SK-N-SH (cell line): ENCODE results near the gene ROPN1L. TPM values are rescaled to one million over a fixed set of nuclear protein-coding genes. Genes with fewer than 3 reads are reported as not detected.

Experiments
- CTCF ChIA-PET: fragments of 300-600, 350-600 bp; formaldehyde crosslinking; extraction: SDS; loops from one replicate; lab custom pipeline; 2021; lab: Yijun Ruan, JAX
- POLR2A ChIA-PET: fragments of 350-600 bp; sonication (Branson Sonifier 250); formaldehyde crosslinking; extraction: SDS; loops from one replicate; lab custom pipeline; 2020; ENCODE audit warnings: antibody characterized with exemption, inconsistent platforms; lab: Yijun Ruan, JAX
- DNase-seq: peaks from one replicate; pipeline ENCODE4 v3.0.0; 2012
- H2AFZ ChIP-seq: fragments of 200-600 bp; sonication (generic); 2 replicates; pipeline ENCODE4 v1.8.1; 2016; ENCODE audit warnings: antibody characterized with exemption, mild to moderate bottlenecking, low read depth
- H3F3A ChIP-seq: fragments of 200-600 bp; sonication (generic); replicated peaks from 2 replicates; pipeline ENCODE3; 2016; ENCODE audit warnings: antibody characterized with exemption, mild to moderate bottlenecking; ENCODE audit not compliant: insufficient read depth
- H3K27ac ChIP-seq, 2 experiments: fragments of 200-500 bp in 1 of 2; fragments of 200-600 bp in 1 of 2; sonication (Bioruptor generic) in 1 of 2; sonication (generic), shearing (Covaris generic) in 1 of 2; 2 replicates each; pipeline versions ENCODE4 v1.5.1 to v1.6.1; 2014 to 2016; ENCODE audit warnings: low read depth in 2 of 2, inconsistent platforms in 1 of 2, low read length in 1 of 2, mild to moderate bottlenecking in 1 of 2, mixed read lengths in 1 of 2
- H3K27me3 ChIP-seq: fragments of 200-600 bp; sonication (generic), shearing (Covaris generic); 2 replicates; pipeline ENCODE4 v1.6.1; 2016; ENCODE audit warnings: mixed run types; ENCODE audit not compliant: insufficient read depth
- H3K36me3 ChIP-seq, 2 experiments: fragments of 200-500 bp in 1 of 2; fragments of 200-600 bp in 1 of 2; sonication (Bioruptor generic) in 1 of 2; sonication (generic) in 1 of 2; replicated peaks in 1 of 2; 2 replicates each; pipeline versions ENCODE3 to v1.5.1; 2014 to 2016; ENCODE audit warnings: low read length in 1 of 2, mild to moderate bottlenecking in 1 of 2; ENCODE audit not compliant: insufficient read depth in 2 of 2, control insufficient read depth in 1 of 2
- H3K4me1 ChIP-seq, 2 experiments: fragments of 200-500 bp in 1 of 2; fragments of 200-600 bp in 1 of 2; sonication (Bioruptor generic) in 1 of 2; sonication (generic), shearing (Covaris generic) in 1 of 2; 2 replicates each; pipeline versions ENCODE4 v1.5.1 to v1.6.1; 2014 to 2016; ENCODE audit warnings: low read depth in 1 of 2, low read length in 1 of 2, mixed run types in 1 of 2; ENCODE audit not compliant: insufficient read depth in 2 of 2, control insufficient read depth in 1 of 2
- H3K4me2 ChIP-seq: fragments of 200-600 bp; sonication (generic), shearing (Covaris generic); 2 replicates; pipeline ENCODE4 v1.6.1; 2017; ENCODE audit warnings: mixed run types
- H3K4me3 ChIP-seq, 2 experiments: fragments of 200-500 bp in 1 of 2; fragments of 200-600 bp in 1 of 2; sonication (Bioruptor generic) in 1 of 2; sonication (generic), shearing (Covaris generic) in 1 of 2; 2 replicates each; pipeline versions ENCODE4 v1.5.1 to v1.8.1; 2014 to 2016; ENCODE audit warnings: low read depth in 2 of 2, inconsistent platforms in 1 of 2, low read length in 1 of 2, mild to moderate bottlenecking in 1 of 2, mixed read lengths in 1 of 2, moderate library complexity in 1 of 2
- H3K79me2 ChIP-seq: fragments of 200-600 bp; sonication (generic); 2 replicates; pipeline ENCODE4 v1.8.1; 2017; ENCODE audit warnings: mild to moderate bottlenecking; ENCODE audit not compliant: insufficient read depth
- H3K9ac ChIP-seq: fragments of 200-600 bp; sonication (generic); 2 replicates; pipeline ENCODE4 v1.6.1; 2017; ENCODE audit warnings: mixed run types
- H3K9me2 ChIP-seq: fragments of 200-600 bp; sonication (generic); 2 replicates; pipeline ENCODE4 v1.6.1; 2017; ENCODE audit warnings: mixed run types
- H3K9me3 ChIP-seq: fragments of 200-600 bp; sonication (generic); 2 replicates; pipeline ENCODE4 v1.6.1; 2017; ENCODE audit warnings: mixed run types, mild to moderate bottlenecking, moderate library complexity
- H4K20me1 ChIP-seq: fragments of 200-600 bp; sonication (generic); 2 replicates; pipeline ENCODE4 v1.6.1; 2017; ENCODE audit warnings: mild to moderate bottlenecking, mixed run types; ENCODE audit not compliant: insufficient read depth
- CTCF ChIP-seq: fragments of 200-600 bp; sonication (generic); IDR thresholded peaks from 2 replicates; pipeline ENCODE4 v1.6.1; 2017; ENCODE audit warnings: antibody characterized with exemption, mild to moderate bottlenecking, moderate library complexity
- ELF1 ChIP-seq: IDR thresholded peaks from 2 replicates; pipeline ENCODE4 v1.4.0; 2012
- FOSL2 ChIP-seq: IDR thresholded peaks from 2 replicates; pipeline ENCODE4 v1.4.0; 2012; ENCODE audit warnings: low read depth, mild to moderate bottlenecking, moderate library complexity, borderline replicate concordance
- GABPA ChIP-seq: IDR thresholded peaks from 2 replicates; pipeline ENCODE4 v1.4.0; 2012; ENCODE audit warnings: low read depth, mild to moderate bottlenecking
- IRF3 ChIP-seq: fragments of 150-350 bp; IDR thresholded peaks from 2 replicates; pipeline ENCODE4 v1.6.1; 2016; ENCODE audit warnings: mild to moderate bottlenecking, low read depth, low read length
- JUND ChIP-seq: IDR thresholded peaks from 2 replicates; pipeline ENCODE4 v1.4.0; 2012
- MAX ChIP-seq: IDR thresholded peaks from 2 replicates; pipeline ENCODE4 v1.4.0; 2012; ENCODE audit warnings: low read depth
- MEF2A ChIP-seq: IDR thresholded peaks from 2 replicates; pipeline ENCODE4 v1.4.0; 2012; ENCODE audit warnings: low read depth, borderline replicate concordance
- MXI1 ChIP-seq: IDR thresholded peaks from 2 replicates; pipeline ENCODE4 v1.6.1; 2012; ENCODE audit warnings: mild to moderate bottlenecking, low read depth, low read length, improper control_type of control experiment
- NFIC ChIP-seq: IDR thresholded peaks from 2 replicates; pipeline ENCODE4 v1.4.0; 2012; ENCODE audit warnings: borderline replicate concordance
- NRF1 ChIP-seq: IDR thresholded peaks from 2 replicates; pipeline ENCODE4 v1.6.1; 2012; ENCODE audit warnings: low read depth, mild to moderate bottlenecking, low read length
- PBX3 ChIP-seq: IDR thresholded peaks from 2 replicates; pipeline ENCODE4; 2012
- POLR2AphosphoS5 ChIP-seq: IDR thresholded peaks from 2 replicates; pipeline ENCODE4 v1.6.1; 2012; ENCODE audit warnings: low read depth, low read length
- RAD21 ChIP-seq: IDR thresholded peaks from 2 replicates; pipeline ENCODE4 v1.6.1; 2012; ENCODE audit warnings: mild to moderate bottlenecking, low read length
- RFX5 ChIP-seq: IDR thresholded peaks from 2 replicates; pipeline ENCODE4 v1.6.1; 2012; ENCODE audit warnings: mild to moderate bottlenecking, improper control_type of control experiment, low read length
- RXRA ChIP-seq: IDR thresholded peaks from 2 replicates; pipeline ENCODE4 v1.4.0; 2012; ENCODE audit warnings: low read depth, mild to moderate bottlenecking, borderline replicate concordance
- SIN3A ChIP-seq: IDR thresholded peaks from 2 replicates; pipeline ENCODE4 v1.6.1; 2012; ENCODE audit warnings: low read depth, mild to moderate bottlenecking, low read length, moderate library complexity, borderline replicate concordance
- TAF1 ChIP-seq: IDR thresholded peaks from 2 replicates; pipeline ENCODE4 v1.6.1; 2012; ENCODE audit warnings: low read depth, mild to moderate bottlenecking, low read length, moderate library complexity, borderline replicate concordance
- TCF12 ChIP-seq: IDR thresholded peaks from 2 replicates; pipeline ENCODE4 v1.4.0; 2012
- USF2 ChIP-seq: fragments of 150-350 bp; IDR thresholded peaks from 2 replicates; pipeline ENCODE4 v1.6.1; 2017; ENCODE audit warnings: antibody characterized with exemption, low read length, low read depth, borderline replicate concordance
- YY1 ChIP-seq: IDR thresholded peaks from 2 replicates; pipeline ENCODE4 v1.4.0; 2012; ENCODE audit warnings: low read depth, mild to moderate bottlenecking
- WGBS: methylation state at CpG from one replicate; pipeline ENCODE4 v1.1.6; 2017; ENCODE audit warnings: low lambda C conversion rate; 5-methylcytosine and 5-hydroxymethylcytosine counted together
- polyA plus RNA-seq, 3 experiments: library from polyadenylated mRNA; depleted of rRNA; stranded (reverse); fragments of >200 nt; gene quantifications; 2 replicates each; pipeline ENCODE4 v1.2.3, GENCODE V29; 2012

ROPN1L gene
- polyA plus RNA-seq, 1 of the 3 experiments (the other 2 are of a cell fraction), result 0.31 TPM

- Histone ChIP-seq H3K4me3 (no peak overlapping the region), H3K9ac (no peak overlapping the region), H3K27me3 (no peaks in the 10 kb centered on the region), H3K79me2 (no peaks in the 10 kb centered on the region), H3K27ac (peak overlapping the region in 1 of 2 experiments; percentile 39; a peak in 1 of 4 replicates), H3F3A (no peaks in the 10 kb centered on the region), H3K4me1 (peaks cover 3 to 10% of the 10 kb centered on the region in 2 experiments; a peak in 2 of 4 replicates), H3K36me3 (no peaks in the 10 kb centered on the region), H2AFZ (no peak overlapping the region), H3K4me2 (no peak overlapping the region), H3K9me2 (no peaks in the 10 kb centered on the region), H4K20me1 (no peaks in the 10 kb centered on the region), H3K9me3 (no peaks in the 10 kb centered on the region)
- 71% methylated on average over 5 of the region's 5 CpGs for WGBS
- no peak for DNase-seq
- ChIA-PET POLR2A (no interaction called here), CTCF (interaction anchor here (1.0 to 1.5 kb wide), 3 partner anchors 10 to 149 kb away, joined by 3 to 5 read pairs (median 3); no protein-coding TSS in a partner anchor)
- TF ChIP-seq CTCF (no peak), PBX3 (0 out of 2 replicates have a peak, but pooled peaks have one; percentile 3), RXRA (no peak)
Measured at GRCh38 chr5:10478436-10478835, 36.8 kb downstream of the ROPN1L start.

- POLR2A ChIA-PET, result no interaction called here
- H3K4me2 ChIP-seq, result 0 out of 2 replicates have a peak overlapping the region, but pooled peaks have one; percentile 18
- H3K79me2 ChIP-seq, result no peaks in the 10 kb centered on the region
- no peaks in the 10 kb centered on the region for H3K9me2 ChIP-seq
- no peak overlapping the region for H3K9ac ChIP-seq
- H3K4me3 ChIP-seq, result no peak overlapping the region
- WGBS, result 68% methylated on average over 8 of the region's 11 CpGs
- no peaks in the 10 kb centered on the region for H3K27me3 ChIP-seq
- CTCF ChIA-PET, result no interaction called here
- H3K4me1 ChIP-seq, result peaks cover 3 to 10% of the 10 kb centered on the region in 2 experiments; a peak in 2 of 4 replicates
- H3K27ac ChIP-seq, result peak overlapping the region in 1 of 2 experiments; percentile 39; a peak in 2 of 4 replicates
- H2AFZ ChIP-seq, result no peak overlapping the region; the same call in 1 of the 2 replicates
- no peaks in the 10 kb centered on the region for H4K20me1 ChIP-seq
- no peak for DNase-seq
- H3K36me3 ChIP-seq, result no peaks in the 10 kb centered on the region
- no peaks in the 10 kb centered on the region for H3F3A ChIP-seq
- H3K9me3 ChIP-seq, result no peaks in the 10 kb centered on the region
- no peak for TF ChIP-seq NRF1
- TF ChIP-seq NFIC, result peak; percentile 49; the same call in 1 of the 2 replicates
- TF ChIP-seq TCF12, result peak; percentile 77
- TF ChIP-seq RFX5, result no peak
- peak; percentile 23; the same call in 1 of the 2 replicates for TF ChIP-seq RXRA
- TF ChIP-seq MXI1, result no peak
- TF ChIP-seq GABPA, result no peak
- TF ChIP-seq YY1, result no peak
- no peak for TF ChIP-seq SIN3A
- peak; percentile 93 for TF ChIP-seq FOSL2
- TF ChIP-seq MAX, result 0 out of 2 replicates have a peak, but pooled peaks have one; percentile 22
- TF ChIP-seq CTCF, result no peak
- no peak for TF ChIP-seq USF2
- TF ChIP-seq JUND, result peak; percentile 80
- no peak for TF ChIP-seq RAD21
- no peak for TF ChIP-seq ELF1
- no peak; the same call in 1 of the 2 replicates for TF ChIP-seq POLR2AphosphoS5
- TF ChIP-seq TAF1, result no peak
- no peak for TF ChIP-seq MEF2A
- TF ChIP-seq IRF3, result no peak
Measured at GRCh38 chr5:10479154-10479721, 37.6 kb downstream of the ROPN1L start.
